Vagina (tissue), 2 donors: ENCODE data around the gene PSMB1.

Source experiments
- POLR2A ChIP-seq, 2 donors: fragments of 450-650 bp; IDR thresholded peaks; one replicate each; pipeline ENCODE4 v1.6.1; 2017; ENCODE audit warnings: antibody characterized with exemption in 2 of 2, mild to moderate bottlenecking in 2 of 2, moderate library complexity in 2 of 2
- TF ChIP-seq, protein P1 (sequence below), 3 experiments: fragments of 450-650 bp in 2 of 3; fragments of 200-600 bp in 1 of 3; sonication (generic) in 1 of 3; IDR thresholded peaks; one replicate each; pipeline ENCODE4 v1.5.1; 2017 to 2019; ENCODE audit warnings: antibody characterized with exemption in 3 of 3, mild to moderate bottlenecking in 2 of 3, moderate library complexity in 2 of 3

DNA sequence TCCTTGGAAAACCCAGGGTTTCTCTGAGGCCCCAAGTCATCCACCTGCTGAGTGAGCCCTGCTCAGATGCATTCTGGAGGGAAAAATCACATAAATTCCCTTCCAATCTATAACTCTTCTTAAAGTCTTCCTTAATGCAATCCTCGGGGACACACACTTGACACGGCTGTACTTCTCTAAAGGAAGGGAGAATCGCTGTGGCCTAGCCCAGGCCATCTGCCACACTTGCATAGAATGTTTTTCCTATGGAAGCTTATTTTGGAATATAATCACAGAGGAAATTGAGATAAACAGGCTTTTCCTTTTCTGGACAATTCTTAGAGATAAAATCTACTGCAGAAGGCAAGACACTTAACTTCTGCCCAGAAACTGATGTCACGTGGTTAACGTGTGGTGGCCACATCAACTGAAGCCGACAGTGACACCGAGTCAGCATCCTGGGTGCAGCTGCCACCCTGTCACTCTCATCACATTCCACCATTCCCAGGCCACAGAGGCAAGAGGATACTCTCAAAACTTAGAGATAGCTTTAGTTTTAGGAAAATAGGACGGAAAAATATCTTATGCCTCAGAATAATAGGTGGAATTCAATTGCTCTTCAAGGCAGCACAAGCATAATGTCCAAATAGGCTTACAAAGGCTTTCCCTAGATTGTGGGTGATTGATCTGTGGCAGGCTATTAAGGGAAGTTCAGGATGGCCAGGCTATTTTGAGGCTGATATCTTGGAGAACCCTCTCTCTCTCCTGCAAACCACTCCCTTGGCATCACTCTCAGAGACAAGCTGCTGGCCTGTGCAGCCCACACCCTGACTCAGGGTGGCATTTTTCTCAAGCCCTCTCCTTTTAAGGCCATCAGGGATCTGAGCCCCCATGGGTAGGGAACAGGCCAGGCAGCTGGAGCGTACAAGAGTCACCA lies 29.6 kb downstream of the PSMB1 start:
- TF ChIP-seq, protein P1, sequence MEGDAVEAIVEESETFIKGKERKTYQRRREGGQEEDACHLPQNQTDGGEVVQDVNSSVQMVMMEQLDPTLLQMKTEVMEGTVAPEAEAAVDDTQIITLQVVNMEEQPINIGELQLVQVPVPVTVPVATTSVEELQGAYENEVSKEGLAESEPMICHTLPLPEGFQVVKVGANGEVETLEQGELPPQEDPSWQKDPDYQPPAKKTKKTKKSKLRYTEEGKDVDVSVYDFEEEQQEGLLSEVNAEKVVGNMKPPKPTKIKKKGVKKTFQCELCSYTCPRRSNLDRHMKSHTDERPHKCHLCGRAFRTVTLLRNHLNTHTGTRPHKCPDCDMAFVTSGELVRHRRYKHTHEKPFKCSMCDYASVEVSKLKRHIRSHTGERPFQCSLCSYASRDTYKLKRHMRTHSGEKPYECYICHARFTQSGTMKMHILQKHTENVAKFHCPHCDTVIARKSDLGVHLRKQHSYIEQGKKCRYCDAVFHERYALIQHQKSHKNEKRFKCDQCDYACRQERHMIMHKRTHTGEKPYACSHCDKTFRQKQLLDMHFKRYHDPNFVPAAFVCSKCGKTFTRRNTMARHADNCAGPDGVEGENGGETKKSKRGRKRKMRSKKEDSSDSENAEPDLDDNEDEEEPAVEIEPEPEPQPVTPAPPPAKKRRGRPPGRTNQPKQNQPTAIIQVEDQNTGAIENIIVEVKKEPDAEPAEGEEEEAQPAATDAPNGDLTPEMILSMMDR (IDR thresholded peaks at IDR 0.05) = no peak
- TF ChIP-seq POLR2A (IDR thresholded peaks at IDR 0.05) = no peak
